HepG2 (cell line): ENCODE measurements around the gene TMEM53. TPM values are rescaled to one million over a fixed set of nuclear protein-coding genes. Genes with fewer than 3 reads are reported as not detected.

Source experiments
- RAD21 ChIP-seq: fragments of 450-650 bp; formaldehyde crosslinking; IDR thresholded peaks from 2 replicates; pipeline ENCODE4 v1.5.0; 2020; ENCODE audit warnings: mild to moderate bottlenecking
- RFX5 ChIP-seq: IDR thresholded peaks from 2 replicates; pipeline ENCODE4 v1.6.1; 2011; ENCODE audit warnings: low read depth, low read length, improper control_type of control experiment
- TFDP1 ChIP-seq: IDR thresholded peaks from 2 replicates; pipeline ENCODE4 v1.6.1; 2016; ENCODE audit warnings: missing compliant biosample characterization, missing genetic modification reagents, borderline replicate concordance
- ZNF501 ChIP-seq: sonication (generic); formaldehyde crosslinking; IDR thresholded peaks from 2 replicates; pipeline ENCODE4 v1.5.1; 2020; ENCODE audit warnings: mild to moderate bottlenecking, moderate library complexity, missing genetic modification reagents
- polyA plus RNA-seq, 8 experiments: library from polyadenylated mRNA; depleted of rRNA in 3 of 8; stranded (reverse) in 7 of 8; unstranded in 1 of 8; fragments of >200 nt; fragmentation: Illumina TruSeq in 4 of 8; extraction: Trizol in 4 of 8; gene quantifications; 2 replicates each; pipeline versions ENCODE4 v1.2.1 to v1.2.3, GENCODE V29; 2011 to 2016; ENCODE audit warnings: low read depth in 4 of 8, missing spikeins in 1 of 8, mixed read lengths in 1 of 8; ENCODE audit not compliant: insufficient read depth in 1 of 8
- total RNA-seq, 5 experiments: library from RNA; depleted of rRNA; stranded (reverse); fragments of >200 nt; fragmentation: Illumina TruSeq; extraction: Trizol; gene quantifications; 2 replicates each; pipeline ENCODE4 v1.2.3, GENCODE V29; 2016; ENCODE audit warnings: low read depth in 1 of 5
- TF ChIP-seq, protein P1 (sequence below): sonication (generic); formaldehyde crosslinking; IDR thresholded peaks from 2 replicates; pipeline ENCODE4 v1.5.0; 2020; ENCODE audit warnings: mild to moderate bottlenecking, missing genetic modification reagents, borderline replicate concordance
- TF ChIP-seq, protein P2 (sequence below): sonication (generic); formaldehyde crosslinking; IDR thresholded peaks from 2 replicates; pipeline ENCODE4 v1.8.0; 2022; ENCODE audit warnings: mild to moderate bottlenecking, missing genetic modification reagents, borderline replicate concordance
- TF ChIP-seq, protein P3 (sequence below): sonication (generic); formaldehyde crosslinking; IDR thresholded peaks from 2 replicates; pipeline ENCODE4 v1.5.1; 2020; ENCODE audit warnings: missing genetic modification reagents, mild to moderate bottlenecking, borderline replicate concordance

Gene TMEM53
- total and polyA plus RNA-seq, 2 of the 13 experiments (the other 11 are each of a cell fraction or from before 2014, with no cell fraction given), result 12.6 to 20.2 TPM

DNA sequence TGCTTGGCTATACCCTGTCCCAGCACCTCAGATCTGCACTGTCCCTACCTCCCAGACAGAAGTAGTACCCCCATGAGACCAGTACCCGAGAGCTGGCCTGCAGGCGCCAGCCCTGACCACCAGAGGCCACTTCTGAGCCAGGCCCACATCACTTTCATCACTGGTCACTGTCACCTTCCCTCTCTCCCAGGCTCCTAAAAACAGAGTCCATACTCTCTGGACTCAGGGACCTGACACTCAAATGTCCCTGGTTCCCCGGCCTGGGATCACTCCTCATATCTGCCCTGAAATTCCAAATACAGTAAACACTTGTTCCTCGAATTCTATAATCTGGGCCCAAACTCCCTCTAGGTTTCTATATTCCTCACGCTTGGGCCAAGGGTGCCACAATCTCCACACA, 18.7 kb downstream of the TMEM53 start (continued):
- TF ChIP-seq, protein P1, sequence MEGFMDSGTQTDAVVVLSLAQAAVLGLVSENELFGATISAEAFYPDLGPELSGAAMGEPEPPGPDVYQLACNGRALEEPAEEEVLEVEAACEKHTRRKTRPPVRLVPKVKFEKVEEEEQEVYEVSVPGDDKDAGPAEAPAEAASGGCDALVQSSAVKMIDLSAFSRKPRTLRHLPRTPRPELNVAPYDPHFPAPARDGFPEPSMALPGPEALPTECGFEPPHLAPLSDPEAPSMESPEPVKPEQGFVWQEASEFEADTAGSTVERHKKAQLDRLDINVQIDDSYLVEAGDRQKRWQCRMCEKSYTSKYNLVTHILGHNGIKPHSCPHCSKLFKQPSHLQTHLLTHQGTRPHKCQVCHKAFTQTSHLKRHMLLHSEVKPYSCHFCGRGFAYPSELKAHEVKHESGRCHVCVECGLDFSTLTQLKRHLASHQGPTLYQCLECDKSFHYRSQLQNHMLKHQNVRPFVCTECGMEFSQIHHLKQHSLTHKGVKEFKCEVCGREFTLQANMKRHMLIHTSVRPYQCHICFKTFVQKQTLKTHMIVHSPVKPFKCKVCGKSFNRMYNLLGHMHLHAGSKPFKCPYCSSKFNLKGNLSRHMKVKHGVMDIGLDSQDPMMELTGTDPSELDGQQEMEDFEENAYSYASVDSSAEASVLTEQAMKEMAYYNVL (CRISPR knock-in tag), result peak; percentile 85; the same call in 1 of the 2 replicates
- TF ChIP-seq RAD21 (CRISPR knock-in tag) (peak; percentile 69; the same call in 1 of the 2 replicates), ZNF501 (CRISPR knock-in tag) (0 out of 2 replicates have a peak, but pooled peaks have one; percentile 18), RFX5 (no peak), TFDP1 (no peak)
- TF ChIP-seq, protein P2, sequence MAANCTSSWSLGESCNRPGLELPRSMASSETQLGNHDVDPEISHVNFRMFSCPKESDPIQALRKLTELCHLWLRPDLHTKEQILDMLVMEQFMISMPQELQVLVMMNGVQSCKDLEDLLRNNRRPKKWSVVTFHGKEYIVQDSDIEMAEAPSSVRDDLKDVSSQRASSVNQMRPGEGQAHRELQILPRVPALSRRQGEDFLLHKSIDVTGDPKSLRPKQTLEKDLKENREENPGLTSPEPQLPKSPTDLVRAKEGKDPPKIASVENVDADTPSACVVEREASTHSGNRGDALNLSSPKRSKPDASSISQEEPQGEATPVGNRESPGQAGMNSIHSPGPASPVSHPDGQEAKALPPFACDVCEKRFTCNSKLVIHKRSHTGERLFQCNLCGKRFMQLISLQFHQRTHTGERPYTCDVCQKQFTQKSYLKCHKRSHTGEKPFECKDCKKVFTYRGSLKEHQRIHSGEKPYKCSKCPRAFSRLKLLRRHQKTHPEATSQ (CRISPR knock-in tag), result no peak
- TF ChIP-seq, protein P3, sequence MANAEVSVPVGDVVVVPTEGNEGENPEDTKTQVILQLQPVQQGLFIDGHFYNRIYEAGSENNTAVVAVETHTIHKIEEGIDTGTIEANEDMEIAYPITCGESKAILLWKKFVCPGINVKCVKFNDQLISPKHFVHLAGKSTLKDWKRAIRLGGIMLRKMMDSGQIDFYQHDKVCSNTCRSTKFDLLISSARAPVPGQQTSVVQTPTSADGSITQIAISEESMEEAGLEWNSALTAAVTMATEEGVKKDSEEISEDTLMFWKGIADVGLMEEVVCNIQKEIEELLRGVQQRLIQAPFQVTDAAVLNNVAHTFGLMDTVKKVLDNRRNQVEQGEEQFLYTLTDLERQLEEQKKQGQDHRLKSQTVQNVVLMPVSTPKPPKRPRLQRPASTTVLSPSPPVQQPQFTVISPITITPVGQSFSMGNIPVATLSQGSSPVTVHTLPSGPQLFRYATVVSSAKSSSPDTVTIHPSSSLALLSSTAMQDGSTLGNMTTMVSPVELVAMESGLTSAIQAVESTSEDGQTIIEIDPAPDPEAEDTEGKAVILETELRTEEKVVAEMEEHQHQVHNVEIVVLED (CRISPR knock-in tag), result peak; percentile 29; the same call in 1 of the 2 replicates
